ENCODE measurements around the gene GPATCH2.
"Not testable (repeated sequence)": the region's sequence is repeated elsewhere in the genome, so short reads cannot be mapped to it uniquely, and the experiment has no call there.

The GPATCH2 gene

DNA sequence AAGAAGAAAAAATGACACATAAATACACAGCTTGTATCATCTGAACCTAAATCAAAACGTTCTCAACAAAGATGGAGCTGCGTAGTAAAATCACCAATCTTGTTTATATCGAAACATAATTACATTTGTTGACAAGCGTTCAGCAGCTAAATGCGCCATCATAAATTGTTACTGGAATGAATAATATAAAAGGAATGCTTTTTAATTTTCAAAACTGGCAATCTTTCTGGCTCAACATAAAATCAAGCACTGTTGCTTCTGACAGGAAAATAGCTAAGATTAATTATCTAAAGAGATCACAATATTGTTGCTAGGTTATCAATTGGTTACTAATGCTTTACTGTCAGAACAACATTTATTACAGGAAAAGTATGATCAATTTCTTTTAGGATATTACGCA lies 181.5 kb downstream of the GPATCH2 start:
- DNase-seq (ENCODE audit: low read depth) = no peak

DNA sequence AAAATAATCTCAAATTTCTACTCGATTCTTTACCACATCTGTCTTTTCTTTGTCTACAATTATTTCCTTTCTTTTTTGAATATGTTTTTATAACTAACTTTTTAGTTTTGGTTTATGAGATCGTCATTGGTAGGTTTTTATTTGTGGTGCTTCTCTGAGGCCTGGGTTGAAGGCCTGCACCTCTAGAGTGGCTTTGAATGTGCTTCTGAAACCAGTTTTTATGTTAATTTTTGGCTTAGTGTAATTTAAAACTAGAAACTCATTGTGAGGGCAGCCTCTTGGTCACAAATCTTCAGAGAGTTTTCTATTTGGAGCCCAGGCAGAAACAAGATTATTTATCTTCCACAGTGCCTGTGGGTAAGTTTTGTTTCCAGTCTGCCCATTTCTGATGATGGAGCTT lies 187.0 kb downstream of the GPATCH2 start:
- no peak for DNase-seq (ENCODE audit: low read depth)

DNA sequence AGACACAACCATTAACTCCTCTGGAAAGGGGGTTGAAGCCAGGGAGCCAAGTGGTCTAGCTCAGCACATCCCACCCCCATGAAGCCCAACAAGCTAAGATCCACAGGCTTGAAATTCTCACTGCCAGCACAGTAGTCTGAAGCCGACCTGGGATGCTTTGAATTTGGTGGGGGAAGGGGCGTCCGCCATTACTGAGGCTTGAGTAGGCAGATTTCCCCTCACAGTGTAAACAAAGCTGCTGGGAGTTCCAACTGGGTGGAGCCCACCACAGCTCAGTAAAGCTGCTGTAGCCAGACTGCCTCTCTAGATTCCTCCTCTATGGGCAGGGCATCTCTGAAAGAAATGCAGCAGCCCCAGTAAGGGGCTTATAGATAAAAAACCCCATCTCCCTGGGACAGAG lies 193.5 kb downstream of the GPATCH2 start:
- DNase-seq (ENCODE audit: low read depth) = no peak

DNA sequence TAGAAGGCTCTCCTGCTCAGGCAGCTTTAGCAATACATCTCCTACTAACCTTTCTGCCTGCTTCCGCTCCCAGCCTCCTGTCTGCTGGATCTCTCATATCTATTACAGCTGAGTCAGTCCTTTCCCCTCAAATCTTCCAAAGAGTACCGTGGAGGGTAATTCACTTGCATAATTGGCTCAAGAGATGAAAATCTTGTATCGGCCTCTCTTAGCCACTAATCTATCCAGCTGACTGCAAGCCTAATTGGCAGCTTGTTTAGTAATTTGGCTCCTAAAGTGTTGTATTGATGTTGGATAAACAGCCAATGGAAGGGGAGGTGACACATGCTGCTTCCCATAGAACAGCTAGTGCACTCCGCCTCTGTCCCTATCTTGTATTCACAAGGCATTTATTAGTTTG lies 195.7 kb downstream of the GPATCH2 start:
- DNase-seq (ENCODE audit: low read depth) = no peak

DNA sequence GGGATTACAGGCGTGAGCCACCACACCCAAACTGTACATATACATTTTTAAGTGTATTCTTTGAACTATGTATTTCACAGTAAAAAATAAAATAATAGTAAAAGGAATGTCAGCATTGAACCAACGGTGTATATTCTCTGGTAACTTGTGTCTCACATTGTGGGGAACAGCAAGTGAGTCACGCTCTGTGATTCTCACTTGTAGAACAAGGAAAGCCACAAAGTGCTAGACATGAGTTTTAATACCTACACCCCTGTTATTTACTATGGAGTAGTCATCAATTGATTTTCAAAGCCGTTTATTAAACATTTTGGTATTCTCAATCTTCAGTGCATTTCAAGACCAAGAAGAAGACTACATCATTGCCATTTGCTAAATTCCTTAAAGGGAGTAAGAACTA lies 197.2 kb downstream of the GPATCH2 start:
- DNase-seq (ENCODE audit: low read depth) = no peak

DNA sequence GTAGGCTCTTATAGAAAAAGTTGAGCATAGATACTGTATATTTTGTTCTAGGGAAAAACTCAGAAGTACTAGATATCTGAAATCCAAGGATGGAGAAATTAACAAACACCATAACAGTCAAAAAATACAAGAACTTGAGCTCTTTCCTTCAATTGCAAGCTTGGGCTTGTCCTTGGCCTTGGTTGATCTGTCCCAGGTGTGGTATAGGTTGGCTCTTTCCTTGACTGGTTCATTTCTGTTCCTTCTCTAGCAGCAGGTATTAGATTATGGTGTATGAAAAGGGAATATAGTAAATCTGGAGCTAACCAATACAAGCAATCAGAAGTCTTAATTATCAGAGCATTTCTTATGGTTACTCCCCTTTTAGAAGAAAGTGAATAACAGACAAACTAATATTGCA lies 198.6 kb downstream of the GPATCH2 start:
- no peak for DNase-seq (ENCODE audit: low read depth)

DNA sequence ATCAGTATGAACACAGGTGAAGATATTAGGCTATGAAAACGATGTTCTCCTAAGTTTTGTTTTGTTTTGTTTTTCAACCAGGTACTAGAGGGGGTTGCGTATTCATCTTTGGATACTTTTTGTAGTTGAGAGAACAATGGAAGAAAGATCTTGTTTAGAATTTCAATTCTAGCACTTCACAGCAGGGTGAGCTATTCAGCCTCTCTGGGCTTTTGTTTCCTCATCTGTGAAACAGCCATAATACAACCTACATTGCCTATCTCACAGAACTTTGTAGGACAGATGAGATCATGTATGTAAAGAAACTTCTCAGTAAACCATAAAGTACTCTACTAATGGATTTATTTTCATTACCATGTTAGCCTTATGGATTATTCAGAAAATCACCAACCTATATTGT lies 199.5 kb downstream of the GPATCH2 start:
- DNase-seq (ENCODE audit: low read depth) = no peak

DNA sequence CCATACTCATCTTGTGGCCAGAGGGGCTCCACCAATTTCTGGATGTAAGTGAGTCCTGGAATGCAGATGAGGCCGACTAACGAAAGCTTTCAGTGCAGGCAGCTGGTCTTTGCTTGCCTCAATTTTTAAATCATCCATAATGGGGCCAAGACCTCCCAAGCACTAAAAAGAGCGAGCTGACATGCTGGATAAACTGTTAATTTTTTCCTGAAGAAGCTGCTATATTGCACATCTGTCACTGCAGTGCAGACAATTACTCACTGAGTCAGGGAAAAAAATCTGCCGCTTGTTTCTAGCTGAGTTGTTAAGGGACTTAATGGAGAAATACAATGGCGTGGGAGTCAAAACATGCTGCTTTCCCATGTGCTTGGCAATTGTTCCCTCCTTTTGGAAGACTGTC lies 205.5 kb downstream of the GPATCH2 start:
- peak; percentile 10 for DNase-seq (ENCODE audit: low read depth)

DNA sequence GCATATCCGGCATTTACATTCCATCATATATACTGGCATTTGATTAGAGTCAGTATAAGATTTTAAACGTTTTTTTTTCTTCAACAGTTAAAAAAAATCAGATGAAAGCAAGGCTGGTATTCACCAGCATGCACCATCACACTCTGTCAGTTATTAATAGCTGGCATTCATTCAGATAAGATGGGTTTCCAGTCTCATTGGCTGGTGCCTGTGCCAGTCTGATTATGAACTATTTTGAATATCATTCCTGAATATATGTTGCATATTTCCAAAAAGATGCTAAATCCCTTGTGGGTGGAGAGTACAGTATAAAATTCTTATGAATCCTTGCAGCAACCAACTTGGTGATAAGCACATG lies 211.7 kb downstream of the GPATCH2 start:
- no peak for DNase-seq (ENCODE audit: low read depth)

DNA sequence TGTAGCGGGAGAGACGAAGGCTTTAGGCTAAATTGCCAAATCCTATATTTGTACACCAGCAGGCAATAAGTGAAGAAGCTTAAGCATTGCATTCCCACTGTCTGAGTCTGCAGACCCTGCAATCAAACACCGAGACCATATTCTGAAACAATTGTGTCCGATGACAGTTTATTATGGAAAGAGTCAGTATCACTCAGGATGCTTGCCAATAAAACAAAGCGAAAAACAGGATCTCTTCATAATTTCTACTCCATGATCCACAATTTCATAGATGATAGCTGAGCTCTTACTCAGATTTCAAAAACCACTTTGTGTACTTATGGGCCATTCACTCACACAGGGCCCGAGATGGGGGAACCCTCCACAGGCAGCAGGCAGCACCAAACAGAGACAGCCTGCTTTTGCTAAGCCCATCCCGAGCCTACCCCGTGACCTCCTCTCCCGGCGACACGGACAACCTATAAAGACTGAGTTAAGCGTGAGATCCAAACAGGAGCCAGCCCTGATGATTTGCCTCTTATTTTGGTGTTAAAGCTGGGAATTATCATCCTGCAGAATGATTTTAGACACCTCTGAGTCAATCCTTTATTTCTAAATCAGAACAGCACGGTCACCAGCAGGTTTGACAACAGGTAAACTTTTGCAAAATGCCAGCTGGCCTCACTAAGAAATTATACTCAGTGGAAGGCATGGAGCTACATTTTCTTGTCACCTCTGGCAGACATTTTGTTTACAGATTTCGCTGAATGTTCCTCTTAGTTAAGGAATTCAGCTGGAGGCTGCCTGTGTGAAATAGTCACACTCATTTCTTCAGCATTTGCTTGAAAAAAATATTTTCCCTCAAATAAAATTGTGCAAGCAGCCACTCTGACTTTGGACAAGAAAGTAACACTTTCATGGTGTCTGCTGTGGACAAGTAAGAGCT lies 212.4 kb downstream of the GPATCH2 start:
- DNase-seq (ENCODE audit: low read depth) = no peak

DNA sequence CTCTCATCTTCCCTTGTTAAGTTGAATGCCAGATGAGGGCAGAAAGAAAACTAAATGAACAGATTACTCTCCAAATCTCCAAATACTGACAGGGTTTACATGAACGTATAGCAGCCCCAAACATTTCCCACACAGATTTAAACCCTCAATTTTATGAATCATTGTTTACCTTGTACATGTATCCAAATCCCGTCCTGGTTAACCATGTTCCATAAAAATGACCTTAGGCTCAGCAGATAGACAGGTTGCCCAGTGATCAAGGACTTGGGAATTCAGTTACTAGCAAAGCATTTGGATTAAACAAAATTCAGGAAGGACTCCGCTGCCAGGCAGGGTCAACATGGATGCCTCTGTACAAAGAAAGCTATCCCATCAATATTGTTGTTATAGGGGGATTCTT lies 213.5 kb downstream of the GPATCH2 start:
- DNase-seq (ENCODE audit: low read depth) = no peak

DNA sequence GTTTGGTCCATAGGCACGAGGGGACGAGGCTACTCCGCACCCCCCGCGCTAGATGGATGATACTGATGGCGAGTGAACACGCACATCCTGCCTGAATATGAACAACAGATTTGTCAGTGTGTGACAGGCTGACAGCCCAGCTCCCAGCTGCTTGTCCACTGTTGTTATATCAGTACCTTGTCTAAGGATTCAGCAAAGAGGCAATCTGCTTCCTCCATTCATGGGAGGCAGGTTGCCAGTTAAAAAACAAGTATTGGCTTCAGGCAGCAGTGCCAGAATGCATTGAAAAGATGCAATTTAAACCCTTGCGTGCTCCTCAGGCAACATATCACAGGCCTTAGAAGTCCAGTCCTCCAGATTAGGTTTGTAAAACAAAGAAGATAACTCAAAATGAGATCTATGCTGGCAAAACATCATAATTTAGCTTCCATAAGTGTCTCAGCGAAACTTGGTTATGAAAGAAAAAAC lies 223.3 kb downstream of the GPATCH2 start:
- no peak for DNase-seq (ENCODE audit: low read depth)

DNA sequence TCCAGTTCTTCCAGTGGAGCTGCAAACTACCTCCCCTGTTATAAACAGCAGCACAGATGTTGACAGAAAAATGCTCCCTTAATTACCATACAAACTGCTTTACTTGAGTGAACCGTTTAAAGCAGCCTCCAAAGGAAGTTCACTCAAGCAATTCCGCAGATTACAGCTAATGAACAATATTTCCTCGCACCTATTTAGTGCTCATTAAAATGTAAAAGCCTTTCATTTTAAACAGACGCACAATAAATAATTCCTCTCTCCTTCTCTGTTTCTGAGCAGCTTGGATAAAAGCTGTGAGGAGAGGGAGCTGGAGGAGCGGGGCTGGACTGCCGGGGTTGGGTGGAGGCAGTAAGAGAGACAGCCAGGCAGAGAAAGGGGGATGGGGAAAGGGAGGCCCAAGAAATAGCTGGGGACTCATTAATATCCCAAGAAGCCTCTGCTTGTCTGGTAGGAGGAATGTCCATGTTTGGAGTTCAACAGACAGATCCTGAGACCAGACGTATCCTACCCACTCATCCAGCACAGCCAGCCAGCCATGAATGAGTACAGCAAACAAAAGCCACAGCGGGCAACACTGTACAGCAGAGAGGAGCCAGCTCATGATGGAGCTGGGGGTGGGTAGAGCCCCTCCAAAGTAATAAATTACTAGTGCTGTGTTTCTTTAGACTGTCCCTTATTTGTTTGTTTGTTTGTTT lies 227.7 kb downstream of the GPATCH2 start:
- no peak for DNase-seq (ENCODE audit: low read depth)

DNA sequence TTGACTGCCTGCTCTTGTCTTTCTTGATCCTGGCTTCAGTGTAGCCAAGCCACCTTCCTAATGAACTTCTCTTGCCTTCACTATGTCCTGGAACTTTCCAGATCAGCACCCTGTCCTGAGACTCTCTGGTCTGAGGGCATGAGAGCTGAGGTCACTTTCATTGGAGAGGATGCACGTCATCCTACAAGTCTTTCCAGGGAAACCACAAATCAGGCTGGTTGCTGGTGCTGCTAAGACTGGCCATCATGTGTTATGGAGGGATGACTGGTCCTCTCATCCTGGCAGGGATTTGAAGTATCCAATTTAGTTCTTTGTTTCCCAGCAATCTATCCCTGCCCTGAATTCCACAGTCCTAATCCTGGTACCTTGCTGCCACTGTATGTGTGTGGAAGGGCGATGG lies 228.6 kb downstream of the GPATCH2 start:
- DNase-seq (ENCODE audit: low read depth) = no peak

DNA sequence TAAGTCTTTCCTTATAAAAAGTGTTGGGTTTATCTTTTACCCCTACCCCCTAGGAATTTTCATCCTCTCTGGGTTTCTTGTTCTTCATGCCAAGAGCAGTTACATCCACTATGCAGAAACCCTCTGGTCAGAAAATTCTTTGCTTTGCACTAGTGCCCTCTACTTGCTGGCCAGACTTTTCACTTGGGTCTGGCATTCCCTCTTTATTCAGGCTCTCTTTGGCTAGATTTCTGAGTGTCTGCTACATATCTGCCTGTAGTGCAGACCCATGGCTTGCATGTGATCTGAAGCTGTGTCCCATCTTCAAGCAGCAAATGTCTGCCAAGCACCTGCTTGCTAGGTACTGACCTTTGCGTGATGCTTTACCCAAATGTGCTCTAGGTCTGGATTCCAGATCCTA lies 237.0 kb downstream of the GPATCH2 start:
- DNase-seq (ENCODE audit: low read depth) = no peak

DNA sequence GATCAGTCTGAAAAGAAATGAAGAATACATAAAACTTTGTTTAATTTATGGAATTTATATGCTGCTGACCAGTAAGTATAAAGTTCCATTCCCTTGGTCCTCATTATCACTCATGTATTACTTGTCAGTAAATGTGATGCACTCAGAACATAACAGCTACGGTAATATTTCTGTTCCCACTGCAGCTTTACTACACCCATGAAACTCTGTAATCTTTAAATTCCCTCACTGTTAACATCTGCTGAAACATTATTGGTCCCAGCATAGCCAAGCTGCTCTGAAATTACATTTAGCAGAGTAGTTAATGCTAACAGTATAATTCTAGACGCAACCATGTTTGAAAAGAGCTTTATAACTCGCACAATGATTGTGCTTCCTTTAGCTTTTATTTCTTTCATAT lies 238.4 kb downstream of the GPATCH2 start:
- no peak for DNase-seq (ENCODE audit: low read depth)

DNA sequence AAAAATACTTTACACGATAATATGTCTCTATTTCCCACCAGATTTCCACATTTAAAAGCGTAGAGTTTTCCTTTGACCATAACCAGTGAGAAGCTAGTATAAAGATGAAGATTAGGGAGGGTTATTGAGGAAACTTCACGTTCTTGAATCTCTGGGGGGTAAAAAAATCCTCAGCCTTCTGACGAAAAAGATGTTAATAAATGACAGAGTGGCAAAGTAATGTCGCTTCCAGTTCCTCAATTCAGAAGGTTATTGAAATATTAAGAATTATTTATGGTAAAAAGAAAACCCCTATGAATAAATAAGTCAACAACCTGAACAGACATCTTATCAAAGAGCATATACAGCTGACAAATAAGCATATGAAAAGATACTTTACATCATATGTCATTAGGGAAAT lies 241.0 kb downstream of the GPATCH2 start:
- DNase-seq (ENCODE audit: low read depth) = no peak

DNA sequence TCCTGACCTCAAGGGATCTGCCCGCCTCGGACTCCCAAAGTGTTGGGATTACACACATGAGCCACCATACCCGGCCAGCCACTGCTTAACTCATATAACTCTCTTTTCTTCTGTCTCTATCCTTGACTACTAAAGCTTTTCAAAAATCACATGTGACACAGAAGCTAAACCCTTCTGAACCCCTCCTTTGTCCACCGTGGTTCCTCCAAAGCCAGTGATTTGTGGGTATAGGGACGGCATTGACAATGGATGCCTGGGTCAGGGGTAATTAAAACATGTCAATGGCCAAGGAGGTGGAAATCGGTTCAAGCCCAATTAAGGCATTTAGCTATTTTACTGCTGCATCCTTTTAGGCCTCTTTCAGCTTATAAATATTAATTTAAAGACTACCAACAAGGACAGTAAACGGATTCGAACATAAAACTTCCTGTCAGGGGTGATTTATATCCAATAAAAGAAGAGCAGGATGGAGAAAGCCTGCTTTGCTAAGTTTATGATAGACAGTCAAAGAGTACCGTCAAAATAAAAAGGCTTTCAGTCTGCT lies 242.3 kb downstream of the GPATCH2 start:
- DNase-seq (ENCODE audit: low read depth) = no peak

DNA sequence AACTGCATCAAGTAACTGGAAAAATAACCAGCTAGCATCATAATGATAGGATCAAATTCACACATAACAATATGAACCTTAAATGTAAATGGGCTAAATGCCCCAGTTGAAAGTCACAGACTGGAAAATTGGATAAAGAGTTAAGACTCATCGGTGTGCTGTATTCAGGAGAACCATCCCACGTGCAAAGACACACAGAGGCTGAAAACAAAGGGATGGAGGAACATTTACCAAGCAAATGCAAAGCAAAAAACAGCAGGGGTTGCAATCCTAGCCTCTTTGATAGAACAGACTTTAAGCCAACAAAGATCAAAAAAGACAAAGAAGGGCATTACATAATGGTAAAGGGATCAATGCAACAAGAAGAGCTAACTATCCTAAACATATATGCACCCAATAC lies 249.1 kb downstream of the GPATCH2 start:
- not testable (repeated sequence) for DNase-seq (ENCODE audit: low read depth)

DNA sequence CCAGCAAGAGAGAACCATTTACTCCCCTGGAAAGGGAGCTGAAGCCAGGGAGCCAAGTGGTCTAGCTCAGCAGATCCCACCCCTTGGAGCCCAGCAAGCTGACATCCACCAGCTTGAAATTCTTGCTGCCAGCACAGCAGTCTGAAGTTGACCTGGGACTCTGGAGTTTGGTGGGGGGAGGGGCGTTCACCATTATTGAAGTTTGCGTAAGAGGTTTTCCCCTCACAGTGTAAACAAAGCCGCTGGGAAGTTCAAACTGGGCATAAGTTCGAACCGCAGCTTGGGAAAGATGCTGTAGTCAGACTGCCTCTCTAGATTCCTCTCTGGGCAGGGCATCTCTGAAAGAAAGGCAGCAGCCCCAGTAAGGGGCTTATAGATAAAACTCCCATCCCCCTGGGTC lies 251.1 kb downstream of the GPATCH2 start:
- DNase-seq (ENCODE audit: low read depth) = not testable (repeated sequence)

DNA sequence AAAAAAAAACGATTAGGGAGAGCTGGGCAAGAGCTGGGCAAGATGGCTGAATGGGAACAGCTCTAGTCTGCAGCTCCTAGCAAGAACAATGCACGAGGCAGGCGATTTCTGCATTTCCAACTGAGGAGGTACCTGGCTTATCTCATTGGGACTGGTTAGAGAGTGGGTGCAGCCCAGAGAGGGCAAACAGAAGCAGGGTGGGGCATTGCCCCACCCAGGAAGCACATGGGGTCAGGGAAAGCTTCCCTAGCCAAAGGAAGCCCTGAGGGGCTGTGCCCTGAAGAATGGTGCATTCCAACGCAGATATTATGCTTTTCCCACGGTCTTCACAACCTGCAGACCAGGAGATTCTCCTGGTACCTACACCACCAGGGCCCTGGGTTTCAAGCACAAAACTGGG lies 251.6 kb downstream of the GPATCH2 start:
- DNase-seq (ENCODE audit: low read depth) = no peak
